Hepatocyte (in vitro differentiated cells): ENCODE measurements around the gene ERICH2. TPM values are rescaled to one million over a fixed set of nuclear protein-coding genes. Genes with fewer than 3 reads are reported as not detected.

Experiments
- DNase-seq: peaks from one replicate; pipeline ENCODE4 v3.0.0-alpha.2; 2016; ENCODE audit warnings: low spot score
- H2AFZ ChIP-seq: fragments of 200-600 bp; sonication (generic); 2 replicates; pipeline ENCODE4 v1.6.0; 2016; ENCODE audit warnings: antibody characterized with exemption, mild to moderate bottlenecking
- H3K27ac ChIP-seq: fragments of 200-600 bp; sonication (generic); 2 replicates; pipeline ENCODE4 v1.5.1; 2016; ENCODE audit warnings: mild to moderate bottlenecking
- H3K27me3 ChIP-seq: fragments of 200-600 bp; sonication (generic); 2 replicates; pipeline ENCODE4 v1.6.1; 2016
- H3K36me3 ChIP-seq: fragments of 200-600 bp; sonication (generic); replicated peaks from 2 replicates; pipeline ENCODE4 v1.5.1; 2016; ENCODE audit warnings: low read depth; ENCODE audit not compliant: insufficient read depth
- H3K4me1 ChIP-seq: fragments of 200-600 bp; sonication (generic); 2 replicates; pipeline ENCODE4 v1.5.1; 2016; ENCODE audit warnings: mild to moderate bottlenecking, moderate library complexity; ENCODE audit not compliant: insufficient read depth
- H3K4me2 ChIP-seq: fragments of 200-600 bp; sonication (generic); 2 replicates; pipeline ENCODE4 v1.6.0; 2016
- H3K4me3 ChIP-seq: fragments of 200-600 bp; sonication (generic); 2 replicates; pipeline ENCODE4 v1.5.1; 2016; ENCODE audit warnings: mild to moderate bottlenecking
- H3K79me2 ChIP-seq: fragments of 200-600 bp; sonication (generic); 2 replicates; pipeline ENCODE4 v1.6.0; 2017; ENCODE audit warnings: mild to moderate bottlenecking
- H3K9me2 ChIP-seq: fragments of 200-600 bp; sonication (generic); replicated peaks from 2 replicates; pipeline ENCODE4 v1.6.0; 2017; ENCODE audit warnings: mild to moderate bottlenecking; ENCODE audit not compliant: insufficient read depth
- H3K9me3 ChIP-seq: fragments of 200-600 bp; sonication (generic); 2 replicates; pipeline ENCODE4 v1.5.1; 2016; ENCODE audit warnings: low read depth, mild to moderate bottlenecking
- H4K20me1 ChIP-seq: fragments of 200-600 bp; sonication (generic); 2 replicates; pipeline ENCODE4 v1.6.0; 2016; ENCODE audit warnings: mild to moderate bottlenecking; ENCODE audit not compliant: insufficient read depth, poor library complexity, severe bottlenecking
- EZH2 ChIP-seq: fragments of 200-600 bp; sonication (generic); IDR thresholded peaks from 2 replicates; pipeline ENCODE4 v1.6.1; 2016; ENCODE audit warnings: antibody characterized with exemption, mild to moderate bottlenecking, borderline replicate concordance
- EZH2phosphoT487 ChIP-seq: fragments of 200-600 bp; sonication (generic); IDR thresholded peaks from one replicate; pipeline ENCODE4 v1.6.1; 2018; ENCODE audit warnings: antibody characterized with exemption, mild to moderate bottlenecking, low read depth, moderate library complexity; ENCODE audit not compliant: unreplicated experiment, severe bottlenecking
- WGBS: methylation state at CpG from one replicate; pipeline ENCODE4 v1.1.6; 2016; ENCODE audit warnings: low lambda C conversion rate; ENCODE audit errors: missing lambda C conversion rate; 5-methylcytosine and 5-hydroxymethylcytosine counted together
- polyA plus RNA-seq: library from polyadenylated mRNA; unstranded; fragments of >200 nt; fragmentation: Nextera tagmentation; extraction: Ambion mirVana; gene quantifications from 2 replicates; pipeline ENCODE4 v1.2.1, GENCODE V29; 2016
- total RNA-seq: library from RNA; depleted of rRNA; stranded (reverse); fragments of >200 nt; gene quantifications from 2 replicates; pipeline ENCODE4 v1.2.3, GENCODE V29; 2014
- TF ChIP-seq, protein P1 (sequence below): fragments of 200-600 bp; sonication (generic); IDR thresholded peaks from 2 replicates; pipeline ENCODE4 v1.5.1; 2016; ENCODE audit warnings: antibody characterized with exemption, mild to moderate bottlenecking; ENCODE audit not compliant: poor library complexity

The ERICH2 gene
- total and polyA plus RNA-seq, 2 experiments from 2014 or later = 1.9 TPM; not detected in 1

DNA sequence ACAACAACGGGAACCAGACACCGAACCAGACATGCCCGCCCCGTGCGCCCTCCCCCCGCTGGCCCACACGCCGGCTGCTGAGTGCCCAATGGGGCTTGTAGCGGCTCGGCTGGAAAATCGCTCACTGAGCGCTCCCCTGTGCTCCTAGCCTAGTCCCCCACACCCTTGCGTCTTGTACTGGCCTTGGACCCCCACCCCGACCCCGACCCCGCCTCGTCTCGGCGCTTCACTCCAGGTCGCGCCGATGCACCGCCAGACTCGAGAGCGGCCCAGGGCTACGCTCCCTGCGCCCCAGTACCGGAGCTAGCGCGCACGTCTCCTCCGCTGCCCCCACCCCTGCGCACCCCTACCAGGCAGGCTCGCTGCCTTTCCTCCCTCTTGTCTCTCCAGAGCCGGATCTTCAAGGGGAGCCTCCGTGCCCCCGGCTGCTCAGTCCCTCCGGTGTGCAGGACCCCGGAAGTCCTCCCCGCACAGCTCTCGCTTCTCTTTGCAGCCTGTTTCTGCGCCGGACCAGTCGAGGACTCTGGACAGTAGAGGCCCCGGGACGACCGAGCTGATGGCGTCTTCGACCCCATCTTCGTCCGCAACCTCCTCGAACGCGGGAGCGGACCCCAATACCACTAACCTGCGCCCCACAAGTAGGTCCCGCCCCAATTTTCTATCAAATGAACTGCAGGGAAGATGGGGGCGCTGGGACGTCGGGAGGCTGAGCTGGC lies 48.0 kb downstream of the ERICH2 start:
- Histone ChIP-seq H4K20me1 (no peaks in the 10 kb centered on the region), H3K4me1 (peaks cover 52% of the 10 kb centered on the region), H3K4me2 (peak overlapping the region; percentile 90), H3K27ac (no peak overlapping the region), H3K79me2 (no peaks in the 10 kb centered on the region), H3K9me2 (no peaks in the 10 kb centered on the region), H3K27me3 (peaks cover 92% of the 10 kb centered on the region), H3K4me3 (no peak overlapping the region), H3K9me3 (no peaks in the 10 kb centered on the region), H2AFZ (peak overlapping the region; percentile 18), H3K36me3 (no peaks in the 10 kb centered on the region)
- peak; percentile 91 for TF ChIP-seq EZH2
- TF ChIP-seq EZH2phosphoT487 = no peak
- no peak for DNase-seq
- WGBS = 1% methylated on average over 42 of the region's 60 CpGs

DNA sequence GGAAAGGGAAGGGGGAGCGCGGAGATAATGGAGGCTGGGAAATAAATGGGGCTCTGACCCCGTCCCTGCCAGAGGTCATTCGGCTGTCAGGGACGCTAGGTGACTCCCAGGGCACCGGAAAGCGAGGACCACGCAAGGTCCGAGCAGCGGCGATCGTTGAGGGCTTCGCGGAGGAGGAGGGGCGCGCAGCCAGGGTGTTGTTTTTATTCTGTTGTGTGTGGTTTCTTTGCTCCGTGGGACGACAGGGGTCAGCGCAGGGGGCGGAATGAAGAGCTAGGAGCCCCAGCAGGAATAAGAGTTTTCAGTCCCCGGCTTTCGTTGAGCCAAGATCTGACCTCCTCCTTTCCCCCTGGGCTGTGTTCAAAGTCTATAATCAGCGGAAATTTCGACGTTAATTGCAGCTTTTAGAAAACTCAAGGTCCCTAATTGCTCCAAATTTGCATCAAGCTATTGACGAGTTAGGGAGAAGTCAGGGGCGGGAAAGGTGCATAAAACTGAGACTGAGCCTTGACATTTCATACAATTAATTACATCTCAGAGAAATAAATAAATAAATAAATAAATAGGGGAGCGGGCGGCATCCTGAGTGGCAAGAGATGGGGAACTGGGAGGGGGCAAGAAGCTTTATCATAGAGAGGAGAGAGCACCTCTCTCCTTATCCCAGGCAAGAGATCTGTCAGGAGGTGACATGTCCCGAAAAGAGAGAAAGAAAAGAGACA lies 48.7 kb downstream of the ERICH2 start:
- TF ChIP-seq EZH2 = peak; percentile 94
- TF ChIP-seq EZH2phosphoT487 = peak; percentile 29
- TF ChIP-seq, protein P1, sequence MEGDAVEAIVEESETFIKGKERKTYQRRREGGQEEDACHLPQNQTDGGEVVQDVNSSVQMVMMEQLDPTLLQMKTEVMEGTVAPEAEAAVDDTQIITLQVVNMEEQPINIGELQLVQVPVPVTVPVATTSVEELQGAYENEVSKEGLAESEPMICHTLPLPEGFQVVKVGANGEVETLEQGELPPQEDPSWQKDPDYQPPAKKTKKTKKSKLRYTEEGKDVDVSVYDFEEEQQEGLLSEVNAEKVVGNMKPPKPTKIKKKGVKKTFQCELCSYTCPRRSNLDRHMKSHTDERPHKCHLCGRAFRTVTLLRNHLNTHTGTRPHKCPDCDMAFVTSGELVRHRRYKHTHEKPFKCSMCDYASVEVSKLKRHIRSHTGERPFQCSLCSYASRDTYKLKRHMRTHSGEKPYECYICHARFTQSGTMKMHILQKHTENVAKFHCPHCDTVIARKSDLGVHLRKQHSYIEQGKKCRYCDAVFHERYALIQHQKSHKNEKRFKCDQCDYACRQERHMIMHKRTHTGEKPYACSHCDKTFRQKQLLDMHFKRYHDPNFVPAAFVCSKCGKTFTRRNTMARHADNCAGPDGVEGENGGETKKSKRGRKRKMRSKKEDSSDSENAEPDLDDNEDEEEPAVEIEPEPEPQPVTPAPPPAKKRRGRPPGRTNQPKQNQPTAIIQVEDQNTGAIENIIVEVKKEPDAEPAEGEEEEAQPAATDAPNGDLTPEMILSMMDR = no peak
- H3K4me3 ChIP-seq = no peak overlapping the region
- WGBS = 4% methylated on average over 30 of the region's 30 CpGs
- no peaks in the 10 kb centered on the region for H3K9me3 ChIP-seq
- H2AFZ ChIP-seq = no peak overlapping the region
- H3K4me2 ChIP-seq = peak overlapping the region; percentile 90
- H3K36me3 ChIP-seq = no peaks in the 10 kb centered on the region
- H3K79me2 ChIP-seq = no peaks in the 10 kb centered on the region
- peaks cover 54% of the 10 kb centered on the region for H3K4me1 ChIP-seq
- peaks cover 90% of the 10 kb centered on the region for H3K27me3 ChIP-seq
- H3K9me2 ChIP-seq = no peaks in the 10 kb centered on the region
- DNase-seq = no peak
- H3K27ac ChIP-seq = no peak overlapping the region
- no peaks in the 10 kb centered on the region for H4K20me1 ChIP-seq

DNA sequence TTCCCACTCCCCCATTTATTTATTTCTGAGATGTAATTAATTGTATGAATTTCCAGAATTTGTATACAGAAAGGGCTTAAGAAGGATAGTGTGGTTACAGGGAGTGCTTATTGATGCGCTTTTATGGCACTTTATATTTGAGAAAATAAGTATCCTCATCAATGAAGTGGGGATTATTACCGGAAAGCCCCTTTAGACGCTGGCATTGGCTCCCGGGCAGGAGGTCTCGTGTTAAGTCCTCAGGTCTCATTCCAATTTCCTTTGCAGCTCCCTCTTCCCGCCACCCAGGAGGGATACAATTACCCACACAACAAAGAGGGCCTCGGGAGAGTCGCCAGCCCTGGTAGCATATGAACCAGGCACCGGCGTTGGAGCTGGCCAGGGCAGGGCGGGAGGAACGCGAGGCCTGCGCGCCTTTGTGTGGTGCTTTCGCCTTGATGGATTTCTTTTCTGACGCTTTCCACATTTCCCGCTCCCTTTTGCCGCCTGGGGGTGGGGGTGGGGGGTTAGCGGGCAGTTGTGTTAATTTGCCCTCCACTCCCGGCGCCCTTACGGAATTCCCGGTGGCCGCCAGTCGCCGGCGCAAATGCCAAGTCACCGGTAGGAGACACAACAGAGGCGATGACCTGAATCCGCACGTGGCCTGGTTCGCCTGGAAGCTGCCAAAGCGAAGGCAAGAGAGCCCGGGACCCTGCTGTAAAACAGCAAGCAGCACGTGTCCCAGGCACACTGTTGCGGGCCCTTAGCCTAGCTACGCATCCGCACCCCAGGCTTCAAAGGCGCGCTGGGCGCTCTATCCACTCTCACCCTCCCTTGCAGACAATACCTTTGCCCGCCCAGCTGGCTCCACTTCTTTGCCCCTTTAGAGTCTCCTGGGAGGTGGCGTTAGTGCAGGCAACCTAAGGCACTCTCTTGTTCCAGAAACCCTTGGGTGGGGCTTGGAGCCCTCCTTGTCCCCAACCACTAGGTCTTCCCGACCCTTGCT lies 49.8 kb downstream of the ERICH2 start:
- Histone ChIP-seq H3K4me1 (peaks cover 54% of the 10 kb centered on the region), H3K9me3 (no peaks in the 10 kb centered on the region), H3K36me3 (no peaks in the 10 kb centered on the region), H3K79me2 (no peaks in the 10 kb centered on the region), H3K27me3 (peaks cover 90% of the 10 kb centered on the region), H4K20me1 (no peaks in the 10 kb centered on the region), H2AFZ (no peak overlapping the region), H3K27ac (no peak overlapping the region), H3K4me2 (peak overlapping the region; percentile 82), H3K4me3 (no peak overlapping the region), H3K9me2 (no peaks in the 10 kb centered on the region)
- 10% methylated on average over 45 of the region's 45 CpGs for WGBS
- no peak for DNase-seq
- TF ChIP-seq EZH2 (peak; percentile 77), EZH2phosphoT487 (peak; percentile 37)
- TF ChIP-seq, protein P1 = no peak
